ENCODE measurements around the gene AHRR. TPM values are rescaled to one million over a fixed set of nuclear protein-coding genes. Genes with fewer than 3 reads are reported as not detected.
"Not testable (repeated sequence)": the region's sequence is repeated elsewhere in the genome, so short reads cannot be mapped to it uniquely, and the experiment has no call there.

Gene AHRR
- total RNA-seq, 1 donor from 2014 or later = 3.5 TPM

- not testable (repeated sequence) for DNase-seq (ENCODE audit: low spot score)
These were observed 93.7 kb downstream of the AHRR start for GRCh38 chr5:414991-415927.

GRCh38 chr5:415928-416635 is 94.6 kb downstream of the AHRR start:
- no peak for DNase-seq (ENCODE audit: low spot score)

- no peak for DNase-seq (ENCODE audit: low spot score)
These were observed 95.1 kb downstream of the AHRR start for GRCh38 chr5:416636-416960.

- no peak for DNase-seq (ENCODE audit: low spot score)
These were observed 96.0 kb downstream of the AHRR start for GRCh38 chr5:417301-418161.

- DNase-seq (ENCODE audit: low spot score) = no peak
These were observed 96.9 kb downstream of the AHRR start for GRCh38 chr5:418162-419121.

GRCh38 chr5:419970-420369 is 98.5 kb downstream of the AHRR start:
- no peak for DNase-seq (ENCODE audit: low spot score)

- DNase-seq (ENCODE audit: low spot score) = no peak
These were observed 99.2 kb downstream of the AHRR start for GRCh38 chr5:420632-421286.

GRCh38 chr5:421287-421880 is 99.9 kb downstream of the AHRR start:
- DNase-seq (ENCODE audit: low spot score) = no peak

- DNase-seq (ENCODE audit: low spot score) = no peak
These were observed 100.4 kb downstream of the AHRR start for GRCh38 chr5:421901-422300.

GRCh38 chr5:422323-423232 is 101.1 kb downstream of the AHRR start:
- DNase-seq (ENCODE audit: low spot score) = no peak

GRCh38 chr5:423233-423565 is 101.7 kb downstream of the AHRR start:
- no peak for DNase-seq (ENCODE audit: low spot score)

- no peak for DNase-seq (ENCODE audit: low spot score)
These were observed 102.2 kb downstream of the AHRR start for GRCh38 chr5:423626-424261.

GRCh38 chr5:424301-425110 is 103.0 kb downstream of the AHRR start:
- no peak for DNase-seq (ENCODE audit: low spot score)

- no peak for DNase-seq (ENCODE audit: low spot score)
These were observed 104.2 kb downstream of the AHRR start for GRCh38 chr5:425714-426113.

GRCh38 chr5:426392-426976 is 105.0 kb downstream of the AHRR start:
- no peak for DNase-seq (ENCODE audit: low spot score)

- DNase-seq (ENCODE audit: low spot score) = no peak
These were observed 106.0 kb downstream of the AHRR start for GRCh38 chr5:427415-428087.

GRCh38 chr5:428219-428618 is 106.7 kb downstream of the AHRR start:
- no peak for DNase-seq (ENCODE audit: low spot score)
